ENCODE data around the gene PHLDA1.
A peak's percentile ranks its signal among the peaks of the same experiment; 100 is the strongest.

The PHLDA1 gene

GRCh38 chr12:76037130-76038103 lies 5.8 kb upstream of the PHLDA1 start:
- peak; percentile 84 for DNase-seq (ENCODE audit: low read depth)

GRCh38 chr12:76035045-76035444 lies 3.5 kb upstream of the PHLDA1 start:
- no peak for DNase-seq (ENCODE audit: low read depth)

- peak; percentile 53 for DNase-seq (ENCODE audit: low read depth)
Measured at GRCh38 chr12:76033081-76034011, 1.8 kb upstream of the PHLDA1 start.

GRCh38 chr12:76032043-76032981 lies 736 bp upstream of the PHLDA1 start:
- peak; percentile 67 for DNase-seq (ENCODE audit: low read depth)

- DNase-seq (ENCODE audit: low read depth), result no peak
Measured at GRCh38 chr12:76031081-76031413, 529 bp downstream of the PHLDA1 start.

- peak; percentile 64 for DNase-seq (ENCODE audit: low read depth)
Measured at GRCh38 chr12:76030341-76031080, 1.1 kb downstream of the PHLDA1 start.

GRCh38 chr12:76029982-76030340 lies 1.6 kb downstream of the PHLDA1 start:
- peak; percentile 57 for DNase-seq (ENCODE audit: low read depth)

- peak; percentile 29 for DNase-seq (ENCODE audit: low read depth)
Measured at GRCh38 chr12:76028571-76029277, 2.9 kb downstream of the PHLDA1 start.

- DNase-seq (ENCODE audit: low read depth), result no peak
Measured at GRCh38 chr12:76026643-76027063, 4.9 kb downstream of the PHLDA1 start.

- no peak for DNase-seq (ENCODE audit: low read depth)
Measured at GRCh38 chr12:76025601-76026575, 5.7 kb downstream of the PHLDA1 start.

- peak; percentile 76 for DNase-seq (ENCODE audit: low read depth)
Measured at GRCh38 chr12:76024942-76025600, 6.5 kb downstream of the PHLDA1 start.

GRCh38 chr12:76024102-76024781 lies 7.3 kb downstream of the PHLDA1 start:
- no peak for DNase-seq (ENCODE audit: low read depth)

- DNase-seq (ENCODE audit: low read depth), result no peak
Measured at GRCh38 chr12:76023069-76023690, 8.4 kb downstream of the PHLDA1 start.

- DNase-seq (ENCODE audit: low read depth), result no peak
Measured at GRCh38 chr12:76022506-76022905, 9.1 kb downstream of the PHLDA1 start.

- peak; percentile 98 for DNase-seq (ENCODE audit: low read depth)
Measured at GRCh38 chr12:76020731-76021672, 10.6 kb downstream of the PHLDA1 start.

- DNase-seq (ENCODE audit: low read depth), result peak; percentile 79
Measured at GRCh38 chr12:76020281-76020680, 11.3 kb downstream of the PHLDA1 start.
